Thymus (tissue), 11 donors: ENCODE measurements around the gene GPT2. TPM values are rescaled to one million over a fixed set of nuclear protein-coding genes. Genes with fewer than 3 reads are reported as not detected.

Experiments
- DNase-seq, 9 donors: peaks; one replicate each; pipeline ENCODE4 v3.0.0-alpha.2; 2013; ENCODE audit warnings: low spot score in 9 of 9, low read depth in 6 of 9, missing footprints in 1 of 9
- H3K27ac ChIP-seq, 2 donors: one replicate each; pipeline ENCODE4 v1.5.1; 2013; ENCODE audit warnings: control low read depth in 1 of 2, low read depth in 1 of 2, low read length in 1 of 2, mild to moderate bottlenecking in 1 of 2, moderate library complexity in 1 of 2
- H3K27me3 ChIP-seq, 2 donors: one replicate each; pipeline ENCODE4 v1.5.1; 2013; ENCODE audit warnings: low read length in 1 of 2; ENCODE audit not compliant: control insufficient read depth in 2 of 2, insufficient read depth in 1 of 2
- H3K36me3 ChIP-seq, 2 donors: one replicate each; pipeline ENCODE4 v1.5.1; 2013; ENCODE audit warnings: low read length in 1 of 2, mild to moderate bottlenecking in 1 of 2, moderate library complexity in 1 of 2; ENCODE audit not compliant: control insufficient read depth in 2 of 2, insufficient read depth in 2 of 2
- H3K4me1 ChIP-seq, 2 donors: one replicate each; pipeline ENCODE4 v1.5.1; 2013; ENCODE audit warnings: low read length in 2 of 2; ENCODE audit not compliant: control insufficient read depth in 2 of 2, insufficient read depth in 2 of 2
- H3K4me3 ChIP-seq, 2 donors: one replicate each; pipeline ENCODE4 v1.5.1; 2013; ENCODE audit warnings: low read length in 2 of 2, control low read depth in 1 of 2, mild to moderate bottlenecking in 1 of 2
- H3K9me3 ChIP-seq, 2 donors: one replicate each; pipeline ENCODE4 v1.5.1; 2013; ENCODE audit warnings: low read length in 1 of 2, mild to moderate bottlenecking in 1 of 2; ENCODE audit not compliant: control insufficient read depth in 2 of 2, insufficient read depth in 1 of 2
- WGBS: extraction: QIAGEN DNeasy Blood & Tissue Kit; methylation state at CpG from one replicate; pipeline ENCODE4 v1.1.7; 2013; 5-methylcytosine and 5-hydroxymethylcytosine counted together
- polyA plus RNA-seq: library from polyadenylated mRNA; stranded (reverse); fragments of 200-250 nt; gene quantifications from one replicate; pipeline ENCODE4 v1.2.3, GENCODE V29; 2013
- total RNA-seq: library from RNA; stranded (reverse); fragments of 120-200 nt; gene quantifications from one replicate; pipeline ENCODE4 v1.2.4, GENCODE V29; 2013
- donor health status: healthy.

The GPT2 gene
- total and polyA plus RNA-seq, 2 donors: 4.3 to 20.4 TPM

DNA sequence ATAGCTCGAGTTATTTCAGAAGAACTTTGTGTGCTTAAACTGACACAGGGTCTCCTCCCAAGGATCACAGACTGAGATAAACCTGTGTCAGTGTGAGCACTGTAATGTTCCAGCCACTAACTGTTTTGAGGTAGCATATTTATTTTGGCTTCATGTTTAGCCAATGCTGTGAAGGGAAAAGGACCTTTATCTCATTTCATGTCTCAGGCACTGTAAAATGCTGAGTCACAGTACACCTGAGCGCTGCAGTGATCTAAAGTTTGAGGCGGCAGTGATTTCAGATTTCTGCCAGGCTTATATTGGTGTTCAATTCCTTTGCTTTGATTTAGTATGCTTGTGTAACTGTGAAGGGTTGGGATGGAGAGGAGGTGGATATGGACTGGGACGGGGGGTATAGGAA, 92.4 kb downstream of the GPT2 start:
- peaks cover 9 to 13% of the 10 kb centered on the region in 2 donors for H3K4me1 ChIP-seq
- H3K36me3 ChIP-seq: no peaks in the 10 kb centered on the region
- no peaks in the 10 kb centered on the region for H3K27me3 ChIP-seq
- H3K4me3 ChIP-seq: no peak overlapping the region
- no peaks in the 10 kb centered on the region for H3K9me3 ChIP-seq
- no peak for DNase-seq
- WGBS: 92% methylated on average over 4 of the region's 4 CpGs
- no peak overlapping the region for H3K27ac ChIP-seq

Other genes starting within 250 kb of the GPT2 start
- 80.2 TPM for gene VPS35, start 195.2 kb upstream of the GPT2 start, total RNA-seq
- 32.9 TPM for gene VPS35, start 195.2 kb upstream of the GPT2 start, polyA plus RNA-seq
- gene ORC6, start 194.7 kb upstream of the GPT2 start, total RNA-seq: 12.6 TPM
- 4.5 TPM for gene ORC6, start 194.7 kb upstream of the GPT2 start, polyA plus RNA-seq
- 0.09 TPM for gene MYLK3, start 136.0 kb upstream of the GPT2 start, total RNA-seq
- 0.21 TPM for gene MYLK3, start 136.0 kb upstream of the GPT2 start, polyA plus RNA-seq
- gene C16orf87, start 53.2 kb upstream of the GPT2 start, total RNA-seq: 11.3 TPM
- 9.2 TPM for gene C16orf87, start 53.2 kb upstream of the GPT2 start, polyA plus RNA-seq
- gene DNAJA2, start 89.3 kb downstream of the GPT2 start, total RNA-seq: 65.1 TPM
- gene DNAJA2, start 89.3 kb downstream of the GPT2 start, polyA plus RNA-seq: 47.9 TPM